ENCODE measurements around the gene NCK2.
"Not testable (repeated sequence)": the region's sequence is repeated elsewhere in the genome, so short reads cannot be mapped to it uniquely, and the experiment has no call there.

NCK2 gene

GRCh38 chr2:105756435-105756834, 11.7 kb downstream of the NCK2 start:
- no peak for DNase-seq (ENCODE audit: low spot score)

- DNase-seq (ENCODE audit: low spot score), result not testable (repeated sequence)
These were observed 12.2 kb downstream of the NCK2 start for GRCh38 chr2:105756865-105757264.

GRCh38 chr2:105757433-105757832, 12.7 kb downstream of the NCK2 start:
- no peak for DNase-seq (ENCODE audit: low spot score)

GRCh38 chr2:105760191-105760590, 15.5 kb downstream of the NCK2 start:
- DNase-seq (ENCODE audit: low spot score), result no peak

GRCh38 chr2:105760639-105761337, 16.1 kb downstream of the NCK2 start:
- DNase-seq (ENCODE audit: low spot score), result no peak

- no peak for DNase-seq (ENCODE audit: low spot score)
These were observed 17.3 kb downstream of the NCK2 start for GRCh38 chr2:105761931-105762515.

GRCh38 chr2:105763076-105763475, 18.4 kb downstream of the NCK2 start:
- no peak for DNase-seq (ENCODE audit: low spot score)

GRCh38 chr2:105764059-105764458, 19.3 kb downstream of the NCK2 start:
- DNase-seq (ENCODE audit: low spot score), result no peak

- no peak for DNase-seq (ENCODE audit: low spot score)
These were observed 20.9 kb downstream of the NCK2 start for GRCh38 chr2:105765415-105766299.

GRCh38 chr2:105766300-105766866, 21.7 kb downstream of the NCK2 start:
- DNase-seq (ENCODE audit: low spot score), result no peak

- DNase-seq (ENCODE audit: low spot score), result no peak
These were observed 23.5 kb downstream of the NCK2 start for GRCh38 chr2:105768176-105768575.

GRCh38 chr2:105768961-105769452, 24.3 kb downstream of the NCK2 start:
- no peak for DNase-seq (ENCODE audit: low spot score)

- DNase-seq (ENCODE audit: low spot score), result no peak
These were observed 24.8 kb downstream of the NCK2 start for GRCh38 chr2:105769504-105769903.

- DNase-seq (ENCODE audit: low spot score), result no peak
These were observed 25.4 kb downstream of the NCK2 start for GRCh38 chr2:105770149-105770548.

- not testable (repeated sequence) for DNase-seq (ENCODE audit: low spot score)
These were observed 26.6 kb downstream of the NCK2 start for GRCh38 chr2:105771291-105771690.

- DNase-seq (ENCODE audit: low spot score), result no peak
These were observed 27.1 kb downstream of the NCK2 start for GRCh38 chr2:105771836-105772235.

- no peak for DNase-seq (ENCODE audit: low spot score)
These were observed 27.6 kb downstream of the NCK2 start for GRCh38 chr2:105772362-105772761.

- no peak for DNase-seq (ENCODE audit: low spot score)
These were observed 28.9 kb downstream of the NCK2 start for GRCh38 chr2:105773568-105773967.

GRCh38 chr2:105774781-105775337, 30.1 kb downstream of the NCK2 start:
- DNase-seq (ENCODE audit: low spot score), result no peak

GRCh38 chr2:105775809-105776559, 31.3 kb downstream of the NCK2 start:
- no peak for DNase-seq (ENCODE audit: low spot score)

GRCh38 chr2:105776560-105776928, 31.8 kb downstream of the NCK2 start:
- no peak for DNase-seq (ENCODE audit: low spot score)

Data from activated CD4-positive, alpha-beta T cell treated with anti-CD3 and anti-CD28 coated beads, Interleukin-2, Interleukin-4, amounts not matched to agents 100 ng/mL and 50 ng/mL, durations not matched to agents 16 hours and 8 hours (primary cell).